HG03457 (cell line): ENCODE results near the gene NCKAP5L.

Source experiments
- ATAC-seq: cut with Tn5 transposase; IDR thresholded peaks from one replicate; pipeline ENCODE4 v1.9.1; 2021; ENCODE audit warnings: moderate number of reproducible peaks; ENCODE audit not compliant: unreplicated experiment

The NCKAP5L gene

GRCh38 chr12:49825971-49826421, 2.2 kb downstream of the NCKAP5L start:
- no peak for ATAC-seq

GRCh38 chr12:49825360-49825970, 2.7 kb downstream of the NCKAP5L start:
- ATAC-seq = no peak

- ATAC-seq = no peak
These were observed 3.3 kb downstream of the NCKAP5L start for GRCh38 chr12:49824895-49825294.

GRCh38 chr12:49824416-49824815, 3.8 kb downstream of the NCKAP5L start:
- no peak for ATAC-seq

- ATAC-seq = no peak
These were observed 4.3 kb downstream of the NCKAP5L start for GRCh38 chr12:49823951-49824350.

- no peak for ATAC-seq
These were observed 4.9 kb downstream of the NCKAP5L start for GRCh38 chr12:49823350-49823749.

GRCh38 chr12:49821373-49822287, 6.6 kb downstream of the NCKAP5L start:
- ATAC-seq = no peak

- ATAC-seq = no peak
These were observed 8.4 kb downstream of the NCKAP5L start for GRCh38 chr12:49819786-49820185.

- no peak for ATAC-seq
These were observed 9.8 kb downstream of the NCKAP5L start for GRCh38 chr12:49818241-49818895.

GRCh38 chr12:49813131-49813530, 15.1 kb downstream of the NCKAP5L start:
- no peak for ATAC-seq

- no peak for ATAC-seq
These were observed 16.2 kb downstream of the NCKAP5L start for GRCh38 chr12:49811961-49812401.

- ATAC-seq = no peak
These were observed 17.1 kb downstream of the NCKAP5L start for GRCh38 chr12:49811136-49811535.

GRCh38 chr12:49809906-49810389, 18.3 kb downstream of the NCKAP5L start:
- no peak for ATAC-seq

GRCh38 chr12:49809381-49809905, 18.8 kb downstream of the NCKAP5L start:
- no peak for ATAC-seq

GRCh38 chr12:49808686-49809380, 19.4 kb downstream of the NCKAP5L start:
- no peak for ATAC-seq

GRCh38 chr12:49807991-49808580, 20.1 kb downstream of the NCKAP5L start:
- ATAC-seq = no peak

GRCh38 chr12:49806877-49807276, 21.3 kb downstream of the NCKAP5L start:
- ATAC-seq = no peak

GRCh38 chr12:49806321-49806813, 21.8 kb downstream of the NCKAP5L start:
- no peak for ATAC-seq

- ATAC-seq = no peak
These were observed 22.8 kb downstream of the NCKAP5L start for GRCh38 chr12:49805409-49805808.

- no peak for ATAC-seq
These were observed 23.4 kb downstream of the NCKAP5L start for GRCh38 chr12:49804821-49805220.
